GM18868 (cell line): ENCODE measurements around the gene PIGC.

ENCODE experiments used
- ATAC-seq: cut with Tn5 transposase; IDR thresholded peaks from one replicate; pipeline ENCODE4 v1.9.1; 2021; ENCODE audit warnings: mild to moderate bottlenecking, moderate library complexity; ENCODE audit not compliant: unreplicated experiment

Gene PIGC

DNA sequence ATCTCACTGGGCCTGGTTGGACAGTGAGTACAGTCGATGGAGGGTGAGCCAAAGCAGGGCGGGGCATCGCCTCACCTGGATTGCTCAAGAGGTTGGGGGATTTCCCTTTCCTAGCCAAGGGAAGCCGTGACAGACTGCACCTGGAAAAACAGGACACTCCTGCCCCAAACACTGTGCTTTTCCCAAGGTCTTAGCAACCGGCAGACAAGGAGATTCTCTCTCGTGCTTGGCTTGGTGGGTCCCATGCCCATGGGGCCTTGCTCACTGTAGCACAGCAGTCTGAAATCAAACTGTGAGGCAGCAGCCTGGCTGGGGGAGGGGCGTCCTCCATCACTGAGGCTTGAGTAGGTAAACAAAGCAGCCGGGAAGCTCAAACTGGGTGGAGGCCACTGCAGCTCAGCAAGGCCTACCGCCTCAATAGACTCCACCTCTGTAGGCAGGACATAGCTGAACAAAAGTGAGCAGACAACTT, 12.1 kb downstream of the PIGC start:
- no peak for ATAC-seq

DNA sequence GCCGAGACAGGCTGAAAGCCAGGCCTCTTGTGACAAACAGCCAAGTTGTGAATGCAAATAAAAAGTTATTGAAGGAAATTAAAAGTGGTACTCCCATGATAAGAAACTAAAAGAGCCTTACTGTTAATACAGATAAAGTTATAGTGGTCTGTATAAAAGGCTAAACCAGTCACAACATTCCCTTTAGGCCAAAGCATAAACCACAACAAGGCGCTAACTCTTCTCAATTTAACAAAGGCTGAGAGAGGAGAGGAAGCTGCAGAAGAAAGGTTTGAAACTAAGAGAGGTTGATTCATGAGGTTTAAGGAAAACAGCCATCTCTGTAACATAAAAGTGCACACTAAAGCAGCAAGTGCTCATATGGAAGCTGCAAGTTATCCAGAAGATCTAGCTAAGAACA, 12.7 kb downstream of the PIGC start:
- no peak for ATAC-seq

- no peak for ATAC-seq
Observed at GRCh38 chr1:172430128-172430454, 13.8 kb downstream of the PIGC start.

DNA sequence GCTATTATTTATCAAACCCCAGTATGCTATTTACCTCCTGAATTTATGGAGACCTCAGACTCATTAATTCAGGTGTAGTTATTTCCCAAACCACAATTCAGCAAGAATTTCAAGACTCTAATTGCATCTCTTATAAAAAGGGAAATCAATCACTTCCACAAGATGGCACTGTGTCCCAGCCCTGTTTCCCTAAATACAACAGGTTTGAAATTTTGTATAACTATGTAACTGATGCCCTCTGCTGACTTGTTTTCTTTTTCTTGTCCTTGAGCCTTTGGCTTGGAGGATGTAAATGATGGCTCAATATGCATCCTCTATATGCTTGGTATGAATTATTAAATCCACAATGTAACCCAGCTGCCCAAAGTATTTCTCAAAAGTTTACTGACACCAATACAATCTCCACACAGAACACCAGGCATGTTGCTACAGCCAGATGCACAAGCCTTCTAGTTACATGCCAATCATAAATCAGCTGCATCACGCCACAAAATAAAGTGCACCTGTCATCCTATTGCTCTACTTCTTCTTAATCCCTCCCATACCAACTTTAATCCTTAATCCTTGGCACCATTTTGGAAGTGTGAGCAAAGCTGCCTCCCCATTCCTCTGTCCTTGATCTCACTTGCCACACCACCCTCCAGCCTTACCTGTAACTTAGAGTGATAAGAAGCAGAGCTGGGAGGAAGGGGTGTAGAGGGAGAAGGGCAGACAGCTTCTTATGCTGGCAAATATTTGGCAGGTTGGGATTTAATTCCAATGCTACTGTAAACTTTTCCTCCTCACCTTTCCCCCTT, 14.3 kb downstream of the PIGC start:
- ATAC-seq: no peak

DNA sequence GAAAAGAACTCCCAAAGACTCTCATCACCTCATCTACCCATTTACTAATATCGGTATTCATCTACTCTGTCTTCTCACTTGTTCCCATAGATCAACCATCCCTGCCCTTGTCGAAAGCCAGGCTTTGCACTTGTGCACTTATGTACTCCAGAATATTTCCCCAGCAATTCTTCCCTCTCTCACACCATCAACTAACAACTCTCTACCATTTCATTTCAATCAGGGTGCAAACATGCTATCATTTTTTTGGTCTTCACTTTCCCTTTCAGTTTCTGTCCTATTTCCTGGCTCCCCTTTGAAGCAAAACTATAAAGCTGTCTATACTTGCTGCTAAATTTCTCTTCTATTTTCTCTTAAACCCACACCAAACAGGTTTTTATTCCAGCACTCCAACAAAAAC, 16.7 kb downstream of the PIGC start:
- no peak for ATAC-seq

DNA sequence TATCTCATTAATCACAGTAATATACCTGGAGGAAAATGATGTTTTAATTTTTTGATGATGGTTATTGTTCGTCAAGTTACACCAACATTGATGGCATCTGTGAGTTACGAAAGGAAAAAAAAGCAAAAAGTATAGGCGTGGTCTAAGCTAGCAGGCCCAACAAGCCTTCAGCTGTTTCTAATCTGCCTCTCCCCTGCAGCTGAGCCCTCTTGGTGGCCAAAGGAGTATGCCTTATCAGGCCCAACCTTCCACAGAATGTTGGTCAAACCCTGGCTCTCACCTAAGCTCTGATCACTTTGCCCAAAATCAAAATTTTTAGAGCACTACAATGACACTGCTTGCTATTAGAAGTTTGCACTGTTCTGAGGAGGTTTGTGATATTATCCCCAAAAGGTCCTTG, 18.5 kb downstream of the PIGC start:
- no peak for ATAC-seq

DNA sequence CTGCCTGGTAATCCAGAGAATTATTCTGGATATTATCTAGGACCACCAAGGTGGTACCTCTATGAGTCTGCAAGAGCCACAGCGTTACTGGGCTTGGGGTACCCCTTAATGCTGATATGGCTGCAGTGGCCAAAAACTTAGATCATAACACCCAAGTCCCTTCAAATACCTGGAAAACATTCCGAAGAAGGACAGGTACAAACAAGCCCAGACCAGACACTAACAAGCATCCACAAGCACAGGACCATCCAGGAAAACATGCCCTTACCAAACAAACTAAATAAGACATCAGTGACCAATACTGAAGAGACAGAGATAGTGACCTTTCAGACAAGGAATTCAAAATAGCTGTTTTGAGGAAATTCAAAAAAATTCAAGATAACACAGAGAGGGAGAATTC, 20.5 kb downstream of the PIGC start:
- ATAC-seq: no peak

DNA sequence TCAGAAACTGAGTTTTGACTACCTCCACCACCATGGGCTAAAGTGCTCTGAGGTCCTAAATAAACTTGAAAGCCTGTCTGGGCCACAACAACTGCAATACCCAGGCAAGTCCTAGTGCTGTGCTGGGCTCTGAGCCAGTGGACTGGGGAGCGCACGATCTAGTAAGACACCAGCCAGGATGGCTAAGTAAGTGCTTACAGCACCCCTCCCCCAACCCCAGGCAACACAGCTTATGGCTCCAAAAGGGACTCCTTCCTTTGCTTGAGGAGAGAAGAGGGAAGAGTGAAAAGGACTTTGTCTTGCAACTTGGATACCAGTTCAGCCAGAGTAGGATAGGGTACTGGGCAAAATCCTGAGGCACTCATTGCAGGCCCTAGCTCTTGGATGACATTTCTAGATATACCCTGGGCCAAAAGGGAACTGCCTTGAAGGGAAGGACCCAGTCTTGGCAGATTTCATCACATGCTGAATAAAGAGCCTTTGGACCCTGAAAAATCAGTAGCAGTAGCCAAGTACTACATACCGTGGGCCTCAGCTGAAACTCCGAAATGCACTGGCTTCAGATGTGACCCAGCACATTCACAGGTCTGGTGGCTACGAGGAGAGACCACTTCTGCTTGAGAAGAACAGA, 21.8 kb downstream of the PIGC start:
- no peak for ATAC-seq

GRCh38 chr1:172420385-172420784, 23.5 kb downstream of the PIGC start, which contains the start of gene C1orf105:
TSS of gene C1orf105 (plus strand) at chr1:172420685. CDS start at chr1:172420886, 201 bp downstream.
- no peak for ATAC-seq

DNA sequence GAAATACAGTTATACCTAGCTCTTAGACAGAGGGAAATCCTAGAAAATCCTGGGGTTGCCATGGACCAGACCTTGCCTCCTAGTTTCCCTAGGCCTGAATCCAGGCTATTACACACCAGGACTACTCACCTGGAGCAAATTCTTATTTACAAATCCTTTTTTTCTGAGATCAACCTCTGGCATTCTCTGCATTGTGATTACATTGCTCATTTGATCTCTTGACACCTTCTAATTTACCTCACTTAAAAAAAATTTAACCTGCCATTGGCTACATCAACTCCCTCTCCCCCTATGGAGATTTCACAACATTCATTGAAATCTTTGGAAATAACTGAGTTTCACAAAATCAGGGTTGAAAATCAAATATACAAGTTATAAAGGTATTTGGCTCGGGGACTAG, 26.3 kb downstream of the PIGC start:
- ATAC-seq: no peak

DNA sequence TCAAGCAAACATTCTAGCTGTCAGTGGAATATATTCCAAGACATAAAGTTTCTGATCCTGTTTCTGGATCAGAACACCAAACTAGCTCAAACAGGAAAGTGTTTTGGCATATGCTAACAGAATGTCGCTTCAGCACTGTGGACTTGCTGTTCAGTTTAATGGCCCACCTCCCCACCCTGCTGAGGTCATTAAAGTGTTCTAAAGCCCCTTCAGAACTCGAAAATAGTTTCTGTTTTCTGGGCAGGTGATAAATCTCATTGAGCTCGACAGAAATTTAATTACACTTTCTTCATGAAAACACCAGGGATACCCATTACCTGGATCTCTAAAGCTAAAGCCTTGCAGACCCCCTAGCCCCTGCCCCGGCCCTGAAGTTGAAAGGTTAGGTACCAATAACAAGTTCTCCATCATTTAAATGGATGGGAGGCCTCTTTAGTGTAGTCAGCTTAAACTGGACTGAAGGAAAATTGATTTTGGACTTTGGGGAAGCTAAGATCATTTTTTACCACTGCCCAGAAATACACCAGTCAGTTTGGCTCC, 27.3 kb downstream of the PIGC start:
- no peak for ATAC-seq

DNA sequence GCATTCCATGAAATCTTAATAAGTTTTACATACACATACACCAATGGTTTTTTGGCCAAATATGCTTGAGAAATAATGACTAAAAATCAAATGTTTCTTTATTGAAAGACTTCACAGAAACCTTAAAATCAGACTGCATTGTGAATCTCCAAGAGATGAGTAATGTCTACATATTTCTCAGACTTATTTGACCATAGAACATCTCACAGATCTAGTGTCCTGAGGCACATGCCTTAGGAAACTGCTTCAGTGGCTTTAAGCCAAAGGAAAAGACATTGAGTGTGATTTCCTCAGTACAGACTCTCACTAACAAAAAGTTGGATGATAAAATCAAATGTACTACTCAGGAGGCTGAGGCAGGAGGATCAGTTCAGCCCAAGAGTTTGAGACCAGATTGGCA, 29.5 kb downstream of the PIGC start:
- ATAC-seq: no peak

DNA sequence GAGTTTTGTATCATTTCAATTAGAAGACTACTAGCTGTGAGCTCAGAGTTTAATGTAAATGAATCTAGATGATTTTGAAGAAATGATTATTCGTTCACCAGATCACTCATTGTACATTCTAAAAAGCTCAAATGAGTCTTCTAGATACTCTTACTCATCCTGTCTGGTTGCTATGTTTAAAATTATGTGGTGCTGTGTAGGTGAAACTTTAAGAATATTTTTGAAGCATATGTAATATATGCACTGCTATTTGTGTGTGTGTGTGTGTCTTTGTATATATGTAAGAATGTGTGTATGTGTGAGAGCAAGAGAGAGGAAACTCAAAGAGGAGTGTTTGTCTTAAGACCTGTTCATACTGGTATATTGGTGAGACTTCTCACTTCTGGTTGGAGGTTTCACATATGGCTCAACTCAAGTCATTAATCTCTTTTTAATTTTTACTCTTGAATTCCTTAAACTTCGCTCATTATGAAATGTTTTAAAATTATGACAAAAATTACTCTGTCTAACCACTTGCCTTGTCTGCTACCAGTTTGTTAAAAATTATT, 32.0 kb downstream of the PIGC start:
- ATAC-seq: no peak

- ATAC-seq: no peak
Observed at GRCh38 chr1:172410027-172410426, 33.8 kb downstream of the PIGC start.

DNA sequence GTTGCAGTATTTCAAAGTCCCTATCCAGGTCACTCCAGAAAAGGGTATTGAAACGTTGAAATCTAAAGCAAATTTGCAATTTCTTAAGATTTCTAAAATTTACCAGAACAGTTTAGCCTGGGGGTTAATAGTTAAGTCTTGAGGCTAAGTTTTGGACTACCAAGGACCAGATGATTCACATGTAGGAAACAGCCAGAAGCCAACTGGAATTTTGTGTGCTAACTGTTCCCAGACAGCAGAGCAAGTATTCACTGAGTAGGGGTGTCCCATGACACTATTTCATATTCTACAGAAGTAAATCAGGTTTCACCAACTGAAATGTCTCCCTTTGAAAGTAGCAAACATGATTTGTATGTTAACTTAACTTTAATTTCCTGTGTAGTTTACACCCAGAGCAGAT, 34.9 kb downstream of the PIGC start:
- no peak for ATAC-seq

DNA sequence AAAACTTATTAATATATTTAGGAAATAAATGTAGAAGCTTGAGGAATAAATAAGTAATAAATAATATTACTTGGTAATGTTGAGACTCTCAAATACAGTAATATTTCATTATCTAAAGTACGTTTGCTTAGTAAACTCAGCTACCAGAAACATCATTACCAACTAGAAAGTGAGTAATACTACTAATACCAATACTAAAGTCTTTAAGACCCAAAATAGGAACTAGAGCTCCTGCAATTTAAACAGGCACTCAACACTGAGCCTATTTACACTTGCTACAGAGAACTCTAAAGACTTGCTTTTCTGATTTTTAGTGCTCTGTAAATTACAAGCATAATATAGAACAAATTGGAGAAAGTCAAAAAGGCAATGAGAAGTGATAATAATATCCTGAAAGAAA, 36.9 kb downstream of the PIGC start:
- no peak for ATAC-seq

DNA sequence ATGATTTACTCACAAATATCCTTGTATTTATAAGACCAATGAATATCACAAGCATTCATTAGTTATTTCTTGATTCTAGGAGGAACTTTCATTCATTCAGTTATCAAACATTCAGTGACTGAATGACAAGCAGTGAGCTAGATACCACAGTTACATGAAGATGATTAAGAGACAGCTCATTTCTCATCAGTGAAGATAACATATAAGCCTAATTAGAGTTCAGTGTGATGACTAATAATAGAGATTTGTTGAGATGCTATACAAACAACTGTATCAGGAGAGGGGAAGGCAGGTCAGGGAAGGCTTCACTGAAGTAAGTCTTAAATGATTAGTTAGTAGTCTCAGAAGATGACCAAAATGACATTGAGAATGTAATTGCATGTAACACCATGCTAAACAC, 38.0 kb downstream of the PIGC start:
- ATAC-seq: no peak

DNA sequence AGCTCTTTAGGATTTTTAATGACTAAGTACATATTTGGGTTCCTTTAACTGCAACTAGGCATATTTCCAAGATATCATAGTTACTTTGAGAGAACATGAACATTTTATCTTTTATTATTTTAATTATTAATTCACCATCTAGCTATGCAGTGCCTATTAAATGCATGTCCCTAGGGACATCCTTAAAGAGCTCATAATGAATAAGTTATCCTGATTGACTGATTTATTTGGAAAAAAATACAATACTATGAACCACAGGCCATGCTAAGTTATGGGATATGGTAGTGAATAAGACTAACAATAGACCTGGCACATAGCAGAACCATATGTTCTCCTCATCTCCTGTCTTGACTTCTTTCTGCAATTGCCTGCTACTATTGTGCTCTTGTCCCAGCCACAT, 39.7 kb downstream of the PIGC start:
- no peak for ATAC-seq

GRCh38 chr1:172402878-172403569, 40.8 kb downstream of the PIGC start:
- ATAC-seq: no peak

DNA sequence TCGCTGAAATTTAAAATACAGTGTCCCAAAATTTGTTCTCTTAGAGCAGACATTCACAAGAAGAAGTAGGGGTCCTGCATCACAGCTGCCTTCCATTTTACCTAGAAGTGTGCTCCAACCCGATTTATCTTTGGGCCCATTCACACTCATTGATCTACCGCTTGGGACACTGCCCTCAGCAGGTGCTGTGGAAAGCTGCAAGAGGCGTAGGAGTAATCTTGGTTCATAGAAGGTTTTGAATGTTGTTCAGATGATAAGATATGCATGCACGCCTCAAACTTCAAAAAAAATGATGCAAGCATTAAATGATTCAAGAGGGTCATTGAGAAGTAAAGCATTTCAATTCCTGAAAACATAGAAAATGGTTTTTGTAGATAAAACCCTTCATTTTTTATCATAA, 42.0 kb downstream of the PIGC start:
- no peak for ATAC-seq

DNA sequence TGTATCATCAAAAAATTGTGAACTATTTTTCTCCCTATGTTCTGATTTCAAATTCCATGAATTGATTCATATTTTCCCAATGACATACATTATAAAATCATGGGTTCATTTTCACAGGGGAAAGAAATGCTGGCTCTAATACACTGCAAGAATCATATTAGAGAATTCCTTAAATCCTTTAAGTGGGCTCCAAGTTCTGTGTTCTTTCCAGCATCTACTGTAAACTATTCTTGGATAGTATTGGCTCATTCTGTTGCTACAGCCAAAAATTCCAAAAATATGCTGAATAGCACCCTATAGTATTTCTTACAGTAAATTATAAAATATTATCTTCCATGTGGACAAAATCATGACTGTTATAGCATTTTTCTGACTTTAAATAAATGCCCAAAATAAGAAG, 42.4 kb downstream of the PIGC start:
- no peak for ATAC-seq

DNA sequence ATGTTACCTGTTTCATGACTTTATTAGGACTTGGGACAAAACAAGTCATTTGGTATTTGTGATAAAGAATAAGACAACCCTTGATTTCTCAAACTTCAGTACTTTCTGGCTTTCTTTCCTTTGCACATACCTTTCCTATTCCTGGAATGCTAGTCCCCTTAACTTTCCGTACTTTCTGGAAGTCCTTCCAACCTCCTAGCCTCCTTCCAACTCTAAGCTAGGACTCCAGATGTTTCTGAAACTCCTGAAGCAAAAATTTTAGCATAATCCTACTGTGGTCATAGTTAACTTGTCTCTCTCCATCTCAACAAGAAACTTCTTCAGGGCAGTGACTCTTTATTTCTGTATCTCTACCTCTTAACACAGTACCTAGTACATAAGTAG, 43.2 kb downstream of the PIGC start:
- ATAC-seq: no peak
